Stomach (tissue), 9 donors: Measurements from ENCODE around the gene TBPL2. TPM values are rescaled to one million over a fixed set of nuclear protein-coding genes. Genes with fewer than 3 reads are reported as not detected.

ENCODE experiments used
- DNase-seq, 2 donors: peaks; one replicate each; pipeline versions ENCODE4 v3.0.0 to v3.0.0-alpha.2; 2013 to 2019
- H3K27ac ChIP-seq, 5 donors: fragments of 200-600 bp in 4 of 5; sonication (generic) in 4 of 5; one replicate each; pipeline ENCODE4 v1.5.1; 2013 to 2019; ENCODE audit warnings: mild to moderate bottlenecking in 1 of 5, moderate library complexity in 1 of 5
- H3K27me3 ChIP-seq, 3 donors: fragments of 200-600 bp; sonication (generic); one replicate each; pipeline ENCODE4 v1.5.1; 2017 to 2019; ENCODE audit warnings: mixed run types in 1 of 3
- H3K36me3 ChIP-seq, 4 donors: fragments of 200-600 bp; sonication (generic); 1 replicate in 3 of 4; 2 replicates in 1 of 4; pipeline ENCODE4 v1.5.1; 2016 to 2019
- H3K4me1 ChIP-seq, 4 donors: fragments of 200-600 bp; sonication (generic); one replicate each; pipeline ENCODE4 v1.5.1; 2016 to 2019
- H3K4me3 ChIP-seq, 4 donors: fragments of 200-600 bp; sonication (generic) in 3 of 4; one replicate each; pipeline ENCODE4 v1.5.1; 2016 to 2019; ENCODE audit warnings: mild to moderate bottlenecking in 1 of 4
- H3K9me3 ChIP-seq, 4 donors: fragments of 200-600 bp; sonication (generic); one replicate each; pipeline ENCODE4 v1.5.1; 2016 to 2019
- CTCF ChIP-seq, 7 experiments: fragments of 450-650 bp in 4 of 7; fragments of 200-600 bp in 3 of 7; sonication (generic) in 3 of 7; IDR thresholded peaks; one replicate each; pipeline ENCODE4 v1.5.1; 2016 to 2019; ENCODE audit warnings: antibody characterized with exemption in 7 of 7, control low read depth in 2 of 7, mild to moderate bottlenecking in 1 of 7
- EP300 ChIP-seq: sonication (generic); formaldehyde crosslinking; IDR thresholded peaks from one replicate; pipeline ENCODE4 v1.6.1; 2017; ENCODE audit warnings: antibody characterized with exemption
- POLR2A ChIP-seq, 4 donors: fragments of 450-650 bp; IDR thresholded peaks; one replicate each; pipeline ENCODE4 v1.6.1; 2016; ENCODE audit warnings: antibody characterized with exemption in 4 of 4, control low read depth in 2 of 4, mild to moderate bottlenecking in 1 of 4, moderate library complexity in 1 of 4
- POLR2AphosphoS5 ChIP-seq, 3 donors: sonication (generic); formaldehyde crosslinking; IDR thresholded peaks; one replicate each; pipeline ENCODE4 v1.6.1; 2016; ENCODE audit warnings: antibody characterized with exemption in 3 of 3
- WGBS, 5 donors: extraction: QIAGEN DNeasy Blood & Tissue Kit in 3 of 5; methylation state at CpG; one replicate each; pipeline versions ENCODE4 v1.1.5 to v1.1.7; 2013 to 2018; 5-methylcytosine and 5-hydroxymethylcytosine counted together
- intact Hi-C: fragments of 100-400 bp; cut with DNase I; formaldehyde crosslinking; loops from one replicate; pipeline ENCODE4 v1.15.1; 2023; ENCODE audit warnings: low total_unique reads
- polyA plus RNA-seq, 3 donors: library from polyadenylated mRNA; stranded (reverse); fragments of 200-250 nt; gene quantifications; one replicate each; pipeline ENCODE4 v1.2.3, GENCODE V29; 2013
- total RNA-seq, 5 donors: library from RNA; depleted of rRNA; stranded (reverse); fragments of >200 nt; gene quantifications; one replicate each; pipeline versions ENCODE4 v1.1.0 to v1.2.3, GENCODE V29; 2014 to 2016
- donor health status: healthy with polysubstance abuse.
- donor health status: Bipolar disorder and iron deficiency.
- donor health status: healthy.

Gene TBPL2
- total and polyA plus RNA-seq, 8 donors: not detected

- Histone ChIP-seq H3K9me3 (no peaks in the 10 kb centered on the region), H3K27me3 (no peaks in the 10 kb centered on the region), H3K27ac (no peak overlapping the region), H3K36me3 (no peaks in the 10 kb centered on the region), H3K4me3 (no peak overlapping the region), H3K4me1 (peaks cover 7 to 40% (median 26%) of the 10 kb centered on the region in 4 donors)
- TF ChIP-seq EP300 (no peak), POLR2AphosphoS5 (IDR thresholded peaks at IDR 0.05) (no peak), POLR2A (IDR thresholded peaks at IDR 0.05) (no peak), CTCF (IDR thresholded peaks at IDR 0.05) (no peak)
- intact Hi-C loops: no loop called here
- WGBS, 5 donors: 64 to 94% (median 84%) methylated on average over 2 of the region's 2 CpGs
- no peak for DNase-seq
Observed at GRCh38 chr14:55450124-55450523, 9.7 kb upstream of the TBPL2 start.

- intact Hi-C loops: loop anchor here (10.0 kb wide), 1 partner anchor 1026 kb away; no protein-coding TSS in a partner anchor
- H3K4me3 ChIP-seq: no peak overlapping the region
- no peak for DNase-seq
- no peaks in the 10 kb centered on the region for H3K9me3 ChIP-seq
- peaks cover 0 to 30% (median 16%) of the 10 kb centered on the region in 4 donors for H3K4me1 ChIP-seq
- WGBS, 5 donors: 67 to 94% (median 86%) methylated on average over 3 of the region's 3 CpGs
- H3K27ac ChIP-seq: no peak overlapping the region
- TF ChIP-seq POLR2A (IDR thresholded peaks at IDR 0.05) (no peak), CTCF (IDR thresholded peaks at IDR 0.05) (no peak), POLR2AphosphoS5 (IDR thresholded peaks at IDR 0.05) (no peak), EP300 (no peak)
- no peaks in the 10 kb centered on the region for H3K36me3 ChIP-seq
- H3K27me3 ChIP-seq: no peaks in the 10 kb centered on the region
Observed at GRCh38 chr14:55449116-55449515, 8.7 kb upstream of the TBPL2 start.

- Histone ChIP-seq H3K27ac (no peak overlapping the region), H3K4me1 (peaks cover 0 to 21% (median 9%) of the 10 kb centered on the region in 4 donors), H3K27me3 (no peaks in the 10 kb centered on the region), H3K4me3 (no peak overlapping the region), H3K9me3 (no peaks in the 10 kb centered on the region), H3K36me3 (no peaks in the 10 kb centered on the region)
- WGBS, 5 donors: 32 to 50% (median 41%) methylated on average over 3 of the region's 3 CpGs
- DNase-seq: peak; percentile 35
- TF ChIP-seq CTCF (IDR thresholded peaks at IDR 0.05) (no peak), POLR2AphosphoS5 (IDR thresholded peaks at IDR 0.05) (no peak), POLR2A (IDR thresholded peaks at IDR 0.05) (no peak), EP300 (no peak)
- intact Hi-C loops: loop anchor here (10.0 kb wide), 1 partner anchor 1027 kb away; no protein-coding TSS in a partner anchor
Observed at GRCh38 chr14:55448141-55448614, 7.8 kb upstream of the TBPL2 start.

- no peaks in the 10 kb centered on the region for H3K9me3 ChIP-seq
- no peak for DNase-seq
- 56 to 67% (median 63%) methylated on average over 2 of the region's 2 CpGs for WGBS, 5 donors
Observed at GRCh38 chr14:55446833-55447232, 6.4 kb upstream of the TBPL2 start.

More at GRCh38 chr14:55446833-55447232, 6.4 kb upstream of the TBPL2 start:
- TF ChIP-seq EP300 (no peak), POLR2AphosphoS5 (IDR thresholded peaks at IDR 0.05) (no peak), CTCF (IDR thresholded peaks at IDR 0.05) (no peak), POLR2A (IDR thresholded peaks at IDR 0.05) (no peak)
- no peaks in the 10 kb centered on the region for H3K36me3 ChIP-seq
- H3K27me3 ChIP-seq: no peaks in the 10 kb centered on the region
- no peak overlapping the region for H3K4me3 ChIP-seq
- intact Hi-C loops: loop anchor here (10.0 kb wide), 1 partner anchor 1028 kb away; no protein-coding TSS in a partner anchor
- no peak overlapping the region for H3K27ac ChIP-seq
- peaks cover 0 to 19% (median 8%) of the 10 kb centered on the region in 4 donors for H3K4me1 ChIP-seq
